GM12878 (cell line): ENCODE data around the gene DCDC2C. TPM values are rescaled to one million over a fixed set of nuclear protein-coding genes. Genes with fewer than 3 reads are reported as not detected.

Experiments
- ATAC-seq: fragments of 200-7000 bp; cut with Tn5 transposase; 3 replicates; pipeline ENCODE4 v1.9.1; 2020; ENCODE audit warnings: mild to moderate bottlenecking, moderate library complexity
- BruUV-seq: library from RNA; stranded (reverse); fragments of 400-500 nt; replicated peaks from 2 replicates; lab custom pipeline; 2021; lab: Mats Ljungman, UMichigan
- CTCF ChIA-PET: fragments of 300-600 bp; sonication (Branson Sonifier 250); formaldehyde crosslinking; extraction: SDS; loops from one replicate; lab custom pipeline; 2021; ENCODE audit warnings: inconsistent platforms; lab: Yijun Ruan, JAX
- POLR2A ChIA-PET: fragments of 350-600 bp; formaldehyde crosslinking; extraction: SDS; loops from one replicate; lab custom pipeline; 2021; ENCODE audit warnings: inconsistent platforms; lab: Charles Lee
- RAD21 ChIA-PET: fragments of 300-600 bp; sonication (Branson Sonifier 250); formaldehyde crosslinking; loops from one replicate; lab custom pipeline; 2023; ENCODE audit warnings: antibody characterized with exemption; ENCODE audit not compliant: unreplicated experiment; lab: Charles Lee
- SMC1A ChIA-PET: fragments of 300-600 bp; sonication (Branson Sonifier 250); formaldehyde crosslinking; loops from one replicate; lab custom pipeline; 2023; ENCODE audit not compliant: unreplicated experiment, uncharacterized antibody; lab: Charles Lee
- DNase-seq: peaks from one replicate; pipeline ENCODE4 v3.0.0-alpha.2; 2011; ENCODE audit warnings: low read depth, low spot score
- FAIRE-seq: peaks from 3 replicates; lab custom pipeline; 2011; peaks lifted over from hg19 to GRCh38; lab: Jason Lieb, UNC
- H2AFZ ChIP-seq: 2 replicates; pipeline ENCODE4 v1.6.0; 2011; ENCODE audit warnings: low read depth, low read length, control low read depth; ENCODE audit not compliant: control insufficient read depth
- H3K27ac ChIP-seq: 2 replicates; pipeline ENCODE4 v1.5.1; 2011; ENCODE audit warnings: control low read depth; ENCODE audit not compliant: control insufficient read depth, insufficient read depth
- H3K27me3 ChIP-seq, 2 experiments: replicated peaks in 1 of 2; 2 replicates each; pipeline versions ENCODE4 v1.6.0 to v1.6.1; 2011; ENCODE audit warnings: low read length in 1 of 2; ENCODE audit not compliant: control insufficient read depth in 2 of 2, insufficient read depth in 2 of 2
- H3K36me3 ChIP-seq, 2 experiments: 2 replicates each; pipeline ENCODE4 v1.5.1; 2011; ENCODE audit warnings: low read length in 1 of 2; ENCODE audit not compliant: control insufficient read depth in 2 of 2, insufficient read depth in 2 of 2
- H3K4me1 ChIP-seq: 2 replicates; pipeline ENCODE4 v1.6.1; 2011; ENCODE audit warnings: mild to moderate bottlenecking, low read length, moderate library complexity, mixed read lengths; ENCODE audit not compliant: control insufficient read depth, insufficient read depth
- H3K4me2 ChIP-seq: 2 replicates; pipeline ENCODE4 v1.6.0; 2011; ENCODE audit warnings: control low read depth; ENCODE audit not compliant: control insufficient read depth, insufficient read depth
- H3K4me3 ChIP-seq: fragments of 200-600 bp; sonication (generic); 2 replicates; pipeline ENCODE4 v1.5.1; 2016
- H3K79me2 ChIP-seq: 2 replicates; pipeline ENCODE4 v1.6.0; 2011; ENCODE audit warnings: low read length; ENCODE audit not compliant: control insufficient read depth, insufficient read depth
- H3K9ac ChIP-seq: 2 replicates; pipeline ENCODE4 v1.8.0; 2011; ENCODE audit warnings: low read length, control low read depth, mixed read lengths; ENCODE audit not compliant: control insufficient read depth, insufficient read depth
- H3K9me3 ChIP-seq: replicated peaks from 3 replicates; pipeline ENCODE4 v1.5.1; 2011; ENCODE audit warnings: mild to moderate bottlenecking, low read length; ENCODE audit not compliant: control insufficient read depth, insufficient read depth
- H4K20me1 ChIP-seq: 2 replicates; pipeline ENCODE4 v1.6.0; 2011; ENCODE audit not compliant: control insufficient read depth, insufficient read depth
- ASH2L ChIP-seq: fragments of 300-600, 200-600 bp; sonication (generic); IDR thresholded peaks from 2 replicates; pipeline ENCODE4 v1.6.1; 2017; ENCODE audit warnings: low read depth, mild to moderate bottlenecking, borderline replicate concordance
- E2F8 ChIP-seq: fragments of 450-650 bp; IDR thresholded peaks from 2 replicates; pipeline ENCODE4 v1.6.1; 2018; ENCODE audit warnings: mild to moderate bottlenecking, low read depth, moderate library complexity; ENCODE audit not compliant: partially characterized antibody
- FOXM1 ChIP-seq: IDR thresholded peaks from 2 replicates; pipeline ENCODE4 v1.6.1; 2012; ENCODE audit warnings: low read depth, mild to moderate bottlenecking, inconsistent platforms, low read length, moderate library complexity
- HDAC2 ChIP-seq: fragments of 200-600 bp; sonication (generic); IDR thresholded peaks from 2 replicates; pipeline ENCODE4 v1.6.1; 2017
- IRF4 ChIP-seq: IDR thresholded peaks from 2 replicates; pipeline ENCODE4 v1.6.1; 2011; ENCODE audit warnings: low read depth, low read length
- JUND ChIP-seq: IDR thresholded peaks from 2 replicates; pipeline ENCODE4 v1.6.1; 2012; ENCODE audit warnings: low read depth, mild to moderate bottlenecking, low read length, improper control_type of control experiment, moderate library complexity
- MEF2A ChIP-seq: IDR thresholded peaks from 2 replicates; pipeline ENCODE4 v1.6.1; 2011; ENCODE audit warnings: low read depth, mild to moderate bottlenecking, low read length, moderate library complexity; ENCODE audit not compliant: insufficient read depth
- MXI1 ChIP-seq: fragments of 150-350 bp; IDR thresholded peaks from 2 replicates; pipeline ENCODE4 v1.6.1; 2011; ENCODE audit warnings: low read depth, mild to moderate bottlenecking, inconsistent platforms, low read length, improper control_type of control experiment
- MYB ChIP-seq: fragments of 150-350 bp; IDR thresholded peaks from 2 replicates; pipeline ENCODE4 v1.6.1; 2014; ENCODE audit warnings: mild to moderate bottlenecking, low read depth, low read length, borderline replicate concordance
- POU2F2 ChIP-seq: IDR thresholded peaks from 3 replicates; pipeline ENCODE4 v1.6.1; 2011; ENCODE audit warnings: low read depth, mild to moderate bottlenecking, low read length, borderline replicate concordance
- RB1 ChIP-seq: fragments of 450-650 bp; formaldehyde crosslinking; IDR thresholded peaks from 2 replicates; pipeline ENCODE4 v1.6.1; 2017; ENCODE audit warnings: mild to moderate bottlenecking, borderline replicate concordance
- TAF1 ChIP-seq: IDR thresholded peaks from 2 replicates; pipeline ENCODE4 v1.6.1; 2011; ENCODE audit warnings: mild to moderate bottlenecking, low read depth, low read length, borderline replicate concordance
- TBL1XR1 ChIP-seq: IDR thresholded peaks from 2 replicates; pipeline ENCODE4 v1.6.1; 2012; ENCODE audit warnings: low read depth, low read length, improper control_type of control experiment
- YBX1 ChIP-seq: fragments of 450-650 bp; IDR thresholded peaks from 2 replicates; pipeline ENCODE4 v1.6.1; 2016; ENCODE audit warnings: antibody characterized with exemption
- YY1 ChIP-seq: IDR thresholded peaks from 2 replicates; pipeline ENCODE4 v1.6.1; 2011; ENCODE audit warnings: low read depth, mild to moderate bottlenecking, low read length
- WGBS: methylation state at CpG from one replicate; pipeline ENCODE4 v1.1.6; 2016; ENCODE audit warnings: low lambda C conversion rate; ENCODE audit not compliant: insufficient replicate concordance, insufficient coverage; ENCODE audit errors: missing lambda C conversion rate; 5-methylcytosine and 5-hydroxymethylcytosine counted together
- in situ Hi-C: fragments of 300-500 bp; cut with MboI; formaldehyde crosslinking; loops from 9 replicates; pipeline ENCODE4 v1.14.3; 2018; ENCODE audit warnings: mixed read lengths
- intact Hi-C: fragments of 100-400 bp; cut with micrococcal nuclease; formaldehyde crosslinking; loops from one replicate; pipeline ENCODE4 v1.14.2; 2022; ENCODE audit not compliant: unreplicated experiment
- polyA plus RNA-seq, 11 experiments: library from polyadenylated mRNA; depleted of rRNA in 4 of 11; unstranded in 6 of 11; stranded (reverse) in 5 of 11; fragments of >200 nt; fragmentation: Nextera tagmentation in 4 of 11; fragmentation: Illumina TruSeq in 1 of 11; extraction: Ambion mirVana in 4 of 11; extraction: Trizol in 1 of 11; gene quantifications; 1 replicate in 1 of 11; 2 replicates in 10 of 11; pipeline versions ENCODE4 v1.2.1 to v1.2.3, GENCODE V29; 2011 to 2016; ENCODE audit warnings: inconsistent platforms in 2 of 11, missing spikeins in 2 of 11, low read depth in 1 of 11
- total RNA-seq, 4 experiments: library from RNA; depleted of rRNA in 3 of 4; stranded (reverse); fragments of >200 nt in 3 of 4; fragmentation: Illumina TruSeq in 1 of 4; extraction: Trizol in 1 of 4; gene quantifications; 2 replicates each; pipeline versions ENCODE4 v1.2.1 to v1.2.3, GENCODE V29; 2013 to 2021
- TF ChIP-seq, protein P1 (sequence below): fragments of 150-350 bp; IDR thresholded peaks from 2 replicates; pipeline ENCODE4 v1.6.1; 2014; ENCODE audit warnings: mild to moderate bottlenecking, low read depth, low read length
- TF ChIP-seq, protein P2 (sequence below): IDR thresholded peaks from 2 replicates; pipeline ENCODE4 v1.6.1; 2011; ENCODE audit warnings: borderline replicate concordance, low read depth, mild to moderate bottlenecking, moderate library complexity, mixed read lengths, low read length; ENCODE audit not compliant: insufficient read depth; ENCODE audit errors: extremely low read length

Gene DCDC2C
- total and polyA plus RNA-seq, 10 of the 15 experiments (the other 5 are each of a cell fraction or from before 2014, with no cell fraction given), result not detected

DNA sequence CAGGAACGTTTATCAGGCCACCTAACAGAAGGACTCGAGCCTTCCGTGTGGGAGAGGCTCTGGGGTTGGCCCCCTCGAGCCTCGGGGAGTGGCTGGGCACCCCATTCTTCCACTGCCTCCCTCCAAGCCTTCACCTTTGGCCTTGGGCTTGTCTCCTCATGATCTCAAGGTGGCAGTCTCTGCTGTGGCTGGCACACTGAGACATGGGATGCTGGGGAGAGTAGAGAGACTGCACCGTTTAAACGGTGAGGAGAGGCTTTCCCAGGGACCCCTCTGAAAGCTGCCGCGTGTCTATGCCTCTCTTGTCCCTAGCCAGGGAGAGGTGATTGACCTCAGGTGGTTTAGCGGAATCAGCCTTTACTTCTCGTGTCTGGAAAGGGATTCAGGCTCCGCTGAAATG is 71.0 kb downstream of the DCDC2C start (continued):
- TF ChIP-seq, protein P1, sequence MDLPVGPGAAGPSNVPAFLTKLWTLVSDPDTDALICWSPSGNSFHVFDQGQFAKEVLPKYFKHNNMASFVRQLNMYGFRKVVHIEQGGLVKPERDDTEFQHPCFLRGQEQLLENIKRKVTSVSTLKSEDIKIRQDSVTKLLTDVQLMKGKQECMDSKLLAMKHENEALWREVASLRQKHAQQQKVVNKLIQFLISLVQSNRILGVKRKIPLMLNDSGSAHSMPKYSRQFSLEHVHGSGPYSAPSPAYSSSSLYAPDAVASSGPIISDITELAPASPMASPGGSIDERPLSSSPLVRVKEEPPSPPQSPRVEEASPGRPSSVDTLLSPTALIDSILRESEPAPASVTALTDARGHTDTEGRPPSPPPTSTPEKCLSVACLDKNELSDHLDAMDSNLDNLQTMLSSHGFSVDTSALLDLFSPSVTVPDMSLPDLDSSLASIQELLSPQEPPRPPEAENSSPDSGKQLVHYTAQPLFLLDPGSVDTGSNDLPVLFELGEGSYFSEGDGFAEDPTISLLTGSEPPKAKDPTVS, result no peak
- no peak for TF ChIP-seq IRF4
- TF ChIP-seq MYB, result no peak
- no peak for TF ChIP-seq HDAC2
- TF ChIP-seq RB1, result no peak
- TF ChIP-seq, protein P2, sequence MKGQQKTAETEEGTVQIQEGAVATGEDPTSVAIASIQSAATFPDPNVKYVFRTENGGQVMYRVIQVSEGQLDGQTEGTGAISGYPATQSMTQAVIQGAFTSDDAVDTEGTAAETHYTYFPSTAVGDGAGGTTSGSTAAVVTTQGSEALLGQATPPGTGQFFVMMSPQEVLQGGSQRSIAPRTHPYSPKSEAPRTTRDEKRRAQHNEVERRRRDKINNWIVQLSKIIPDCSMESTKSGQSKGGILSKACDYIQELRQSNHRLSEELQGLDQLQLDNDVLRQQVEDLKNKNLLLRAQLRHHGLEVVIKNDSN, result no peak
- no peak for TF ChIP-seq POU2F2
- TF ChIP-seq MXI1, result no peak
- no peak for TF ChIP-seq ASH2L

DNA sequence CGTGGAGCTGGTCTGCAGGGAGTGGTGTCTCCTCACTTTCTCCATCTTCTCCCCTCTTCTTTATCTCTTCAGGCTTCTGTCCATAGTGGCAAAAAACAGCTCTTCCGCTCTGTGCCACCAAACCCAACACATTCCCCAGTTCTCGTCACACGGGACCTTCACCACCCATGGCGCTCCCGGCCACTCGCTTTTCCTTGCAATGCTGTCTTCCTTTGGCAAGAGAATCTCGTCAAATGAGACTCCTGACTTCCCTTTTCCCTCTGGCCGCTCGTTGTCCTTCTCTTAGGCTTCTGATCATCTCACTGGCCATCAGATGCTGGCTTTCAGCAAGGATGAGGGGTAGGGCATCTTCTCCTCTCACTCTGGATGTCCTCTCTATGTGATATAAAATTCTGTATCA is 72.9 kb downstream of the DCDC2C start:
- RAD21 ChIA-PET, result no interaction called here
- H3K79me2 ChIP-seq, result no peaks in the 10 kb centered on the region
- FAIRE-seq (no peak), ATAC-seq (no peak), DNase-seq (no peak)
- no peaks in the 10 kb centered on the region for H3K4me1 ChIP-seq
- POLR2A ChIA-PET, result no interaction called here
- SMC1A ChIA-PET, result interaction anchor here (0.6 kb wide), 1 partner anchor 18 kb away, joined by 3 read pairs; no protein-coding TSS in a partner anchor
- H3K36me3 ChIP-seq, result no peaks in the 10 kb centered on the region
- no peaks in the 10 kb centered on the region for H4K20me1 ChIP-seq
- 45% methylated on average over 9 of the region's 10 CpGs for WGBS
- peaks cover 0 to 2% of the 10 kb centered on the region in 2 experiments; a peak in 2 of 4 replicates for H3K27me3 ChIP-seq
- no peak overlapping the region for H3K9ac ChIP-seq
- H3K9me3 ChIP-seq, result no peaks in the 10 kb centered on the region; the same call in 2 of the 3 replicates
- no peak overlapping the region for H3K27ac ChIP-seq
- no peak overlapping the region for H3K4me3 ChIP-seq
- intact Hi-C loops (no loop called here), in situ Hi-C loops (no loop called here)
- BruUV-seq, result no TSS peak
- no peak overlapping the region for H2AFZ ChIP-seq
- TF ChIP-seq E2F8, result no peak
- no peak for TF ChIP-seq YBX1
- TF ChIP-seq JUND, result no peak
- no peak for TF ChIP-seq MEF2A
- TF ChIP-seq YY1, result no peak
- TF ChIP-seq TBL1XR1, result no peak
- TF ChIP-seq FOXM1, result no peak
- no peak for TF ChIP-seq TAF1
- CTCF ChIA-PET, result interaction anchor here (1.3 kb wide), 1 partner anchor 48 kb away, joined by 3 read pairs; no protein-coding TSS in a partner anchor
- H3K4me2 ChIP-seq, result no peak overlapping the region
